Retinal pigment epithelial cell (primary cell): ENCODE data around the gene SHE.

Experiments
- DNase-seq: peaks from one replicate; pipeline ENCODE4 v3.0.0-alpha.2; 2010; ENCODE audit warnings: low read depth
- H3K4me3 ChIP-seq: 2 replicates; pipeline ENCODE4 v1.5.1; 2011; ENCODE audit warnings: mild to moderate bottlenecking, low read length, control low read depth, moderate library complexity
- TF ChIP-seq, protein P1 (sequence below): conservative IDR thresholded peaks from 2 replicates; pipeline ENCODE4 v1.5.1; 2011; ENCODE audit warnings: low read depth, low read length, control low read depth, inconsistent platforms

The SHE gene

GRCh38 chr1:154431586-154432373 is 70.4 kb downstream of the SHE start:
- peak; percentile 78 for DNase-seq
- TF ChIP-seq, protein P1, sequence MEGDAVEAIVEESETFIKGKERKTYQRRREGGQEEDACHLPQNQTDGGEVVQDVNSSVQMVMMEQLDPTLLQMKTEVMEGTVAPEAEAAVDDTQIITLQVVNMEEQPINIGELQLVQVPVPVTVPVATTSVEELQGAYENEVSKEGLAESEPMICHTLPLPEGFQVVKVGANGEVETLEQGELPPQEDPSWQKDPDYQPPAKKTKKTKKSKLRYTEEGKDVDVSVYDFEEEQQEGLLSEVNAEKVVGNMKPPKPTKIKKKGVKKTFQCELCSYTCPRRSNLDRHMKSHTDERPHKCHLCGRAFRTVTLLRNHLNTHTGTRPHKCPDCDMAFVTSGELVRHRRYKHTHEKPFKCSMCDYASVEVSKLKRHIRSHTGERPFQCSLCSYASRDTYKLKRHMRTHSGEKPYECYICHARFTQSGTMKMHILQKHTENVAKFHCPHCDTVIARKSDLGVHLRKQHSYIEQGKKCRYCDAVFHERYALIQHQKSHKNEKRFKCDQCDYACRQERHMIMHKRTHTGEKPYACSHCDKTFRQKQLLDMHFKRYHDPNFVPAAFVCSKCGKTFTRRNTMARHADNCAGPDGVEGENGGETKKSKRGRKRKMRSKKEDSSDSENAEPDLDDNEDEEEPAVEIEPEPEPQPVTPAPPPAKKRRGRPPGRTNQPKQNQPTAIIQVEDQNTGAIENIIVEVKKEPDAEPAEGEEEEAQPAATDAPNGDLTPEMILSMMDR = no peak
- no peak overlapping the region for H3K4me3 ChIP-seq

DNA sequence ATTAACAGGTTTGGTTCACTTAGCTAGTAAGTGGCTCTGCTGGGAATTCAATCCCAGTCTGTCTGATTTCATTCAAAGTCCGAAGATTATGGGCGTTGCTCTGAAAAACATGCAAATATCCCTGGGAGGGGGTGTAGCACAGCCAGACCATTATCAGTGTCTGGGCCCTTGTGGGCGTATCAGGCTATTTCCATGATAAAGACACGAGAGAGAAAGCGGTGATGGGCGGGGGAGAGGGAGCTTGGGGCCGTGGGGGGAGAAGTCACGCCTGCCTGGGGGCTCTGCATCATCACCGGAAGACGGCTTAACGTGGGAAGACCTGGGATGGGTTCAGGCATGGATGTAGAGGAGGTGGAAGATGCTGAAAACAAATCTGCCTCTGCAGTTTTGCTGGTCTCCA is 71.3 kb downstream of the SHE start:
- no peak for DNase-seq
- no peak overlapping the region for H3K4me3 ChIP-seq
- TF ChIP-seq, protein P1 = no peak

- no peak overlapping the region for H3K4me3 ChIP-seq
- TF ChIP-seq, protein P1 = no peak
- DNase-seq = no peak
Observed at GRCh38 chr1:154429841-154430611, 72.2 kb downstream of the SHE start.
